Endothelial cell of umbilical vein (primary cell): ENCODE results near the gene CAV1. TPM values are rescaled to one million over a fixed set of nuclear protein-coding genes. Genes with fewer than 3 reads are reported as not detected.

ENCODE experiments used
- BruUV-seq: library from RNA; stranded (reverse); fragments of 400-500 nt; replicated peaks from 2 replicates; lab custom pipeline; 2021; lab: Mats Ljungman, UMichigan
- CTCF ChIA-PET: fragments of 300-600, 350-600 bp; sonication (Branson Sonifier 250); formaldehyde crosslinking; loops from one replicate; lab custom pipeline; 2021; ENCODE audit warnings: antibody characterized with exemption, inconsistent platforms; lab: Charles Lee
- POLR2A ChIA-PET: fragments of 300-600, 350-600 bp; sonication (Branson Sonifier 250); formaldehyde crosslinking; loops from one replicate; lab custom pipeline; 2021; ENCODE audit warnings: antibody characterized with exemption, inconsistent platforms; lab: Charles Lee
- DNase-seq: peaks from one replicate; pipeline ENCODE4 v3.0.0-alpha.2; 2011; ENCODE audit warnings: low read depth, low spot score
- FAIRE-seq: peaks from 2 replicates; lab custom pipeline; 2011; peaks lifted over from hg19 to GRCh38; lab: Jason Lieb, UNC
- H2AFZ ChIP-seq: 2 replicates; pipeline ENCODE4 v1.6.0; 2012; ENCODE audit warnings: low read depth, low read length, control low read depth, inconsistent platforms
- H3K27ac ChIP-seq: 2 replicates; pipeline ENCODE4 v1.5.1; 2011; ENCODE audit warnings: low read depth, mild to moderate bottlenecking, control low read depth, low read length, moderate library complexity; ENCODE audit not compliant: insufficient read depth
- H3K27me3 ChIP-seq, 2 experiments: 2 replicates each; pipeline versions ENCODE4 v1.6.0 to v1.6.1; 2011; ENCODE audit warnings: low read length in 2 of 2, mixed read lengths in 1 of 2; ENCODE audit not compliant: control insufficient read depth in 2 of 2, insufficient read depth in 2 of 2
- H3K36me3 ChIP-seq, 2 experiments: 2 replicates in 1 of 2; 3 replicates in 1 of 2; pipeline ENCODE4 v1.5.1; 2011; ENCODE audit warnings: low read length in 2 of 2, mild to moderate bottlenecking in 1 of 2, moderate library complexity in 1 of 2; ENCODE audit not compliant: control insufficient read depth in 2 of 2, insufficient read depth in 2 of 2; ENCODE audit errors: extremely low read depth in 1 of 2
- H3K4me1 ChIP-seq: 3 replicates; pipeline ENCODE4 v1.5.1; 2011; ENCODE audit warnings: mild to moderate bottlenecking, low read length; ENCODE audit not compliant: control insufficient read depth, insufficient read depth; ENCODE audit errors: extremely low read depth
- H3K4me2 ChIP-seq: 2 replicates; pipeline ENCODE4 v1.6.1; 2011; ENCODE audit warnings: low read length, control low read depth, mixed read lengths; ENCODE audit not compliant: insufficient read depth
- H3K4me3 ChIP-seq, 3 experiments: fragments of 200-600 bp in 1 of 3; sonication (generic), shearing (Covaris generic) in 1 of 3; replicated peaks in 1 of 3; 2 replicates each; pipeline ENCODE4 v1.5.1; 2011 to 2016; ENCODE audit warnings: control low read depth in 3 of 3, low read length in 3 of 3, mild to moderate bottlenecking in 2 of 3, inconsistent platforms in 1 of 3, low read depth in 1 of 3, moderate library complexity in 1 of 3; ENCODE audit not compliant: insufficient read depth in 1 of 3
- H3K79me2 ChIP-seq: 2 replicates; pipeline ENCODE4 v1.6.0; 2012; ENCODE audit warnings: low read length, inconsistent platforms; ENCODE audit not compliant: control insufficient read depth, insufficient read depth
- H3K9ac ChIP-seq: replicated peaks from 2 replicates; pipeline ENCODE3; 2011; ENCODE audit warnings: low read length, control low read depth; ENCODE audit not compliant: insufficient read depth; ENCODE audit errors: extremely low read depth
- H3K9me1 ChIP-seq: replicated peaks from 3 replicates; pipeline ENCODE4 v1.6.0; 2011; ENCODE audit warnings: mild to moderate bottlenecking, low read length; ENCODE audit not compliant: control insufficient read depth, insufficient read depth; ENCODE audit errors: extremely low read depth
- H3K9me3 ChIP-seq: replicated peaks from 2 replicates; pipeline ENCODE4 v1.5.1; 2012; ENCODE audit warnings: low read length, inconsistent platforms; ENCODE audit not compliant: control insufficient read depth, insufficient read depth
- H4K20me1 ChIP-seq: replicated peaks from 2 replicates; pipeline ENCODE3; 2011; ENCODE audit warnings: mild to moderate bottlenecking, low read length; ENCODE audit not compliant: control insufficient read depth, insufficient read depth; ENCODE audit errors: extremely low read depth
- CTCF ChIP-seq, 2 donors: IDR thresholded peaks; 1 replicate in 1 of 2; 2 replicates in 1 of 2; pipeline ENCODE4 v1.5.1; 2011; ENCODE audit warnings: low read length in 2 of 2, mild to moderate bottlenecking in 2 of 2, moderate library complexity in 2 of 2, control low read depth in 1 of 2, inconsistent platforms in 1 of 2, low read depth in 1 of 2; ENCODE audit not compliant: insufficient read depth in 1 of 2; ENCODE audit errors: extremely low read depth in 1 of 2
- EZH2 ChIP-seq: IDR thresholded peaks from 2 replicates; pipeline ENCODE4 v1.6.1; 2012; ENCODE audit warnings: borderline replicate concordance, low read depth, mild to moderate bottlenecking, moderate library complexity, low read length, inconsistent platforms; ENCODE audit not compliant: severe bottlenecking
- FOS ChIP-seq: IDR thresholded peaks from 2 replicates; pipeline ENCODE4 v1.6.1; 2011; ENCODE audit warnings: mild to moderate bottlenecking, low read length, moderate library complexity, borderline replicate concordance; ENCODE audit not compliant: insufficient read depth
- GATA2 ChIP-seq: IDR thresholded peaks from 2 replicates; pipeline ENCODE4 v1.7.0; 2011; ENCODE audit warnings: low read depth, mild to moderate bottlenecking, moderate library complexity, mixed read lengths, low read length; ENCODE audit not compliant: insufficient read length, insufficient read depth
- JUN ChIP-seq: IDR thresholded peaks from 2 replicates; pipeline ENCODE4 v1.6.1; 2011; ENCODE audit warnings: borderline replicate concordance, low read depth; ENCODE audit not compliant: insufficient read length, insufficient read depth
- MAX ChIP-seq: IDR thresholded peaks from 2 replicates; pipeline ENCODE4 v1.6.1; 2011; ENCODE audit not compliant: insufficient read depth, insufficient read length
- MYC ChIP-seq: IDR thresholded peaks from one replicate; pipeline ENCODE4 v1.6.1; 2011; ENCODE audit warnings: mild to moderate bottlenecking, low read depth, low read length
- POLR2A ChIP-seq: IDR thresholded peaks from 2 replicates; pipeline ENCODE4 v1.6.1; 2012; ENCODE audit warnings: low read depth, mild to moderate bottlenecking, control low read depth, low read length
- POLR2AphosphoS5 ChIP-seq: IDR thresholded peaks from 2 replicates; pipeline ENCODE4 v1.6.1; 2012; ENCODE audit warnings: low read depth, mild to moderate bottlenecking, control low read depth, low read length, moderate library complexity; ENCODE audit not compliant: insufficient read depth
- dilution Hi-C: fragments of 300-500 bp; cut with MboI; formaldehyde crosslinking; loops from one replicate; pipeline ENCODE4 v1.15.0; 2019; ENCODE audit warnings: low sequenced_read_pairs; ENCODE audit not compliant: extremely low pct_ligation_motif_present
- intact Hi-C: fragments of 100-400 bp; cut with micrococcal nuclease; formaldehyde crosslinking; loops from one replicate; pipeline ENCODE4 v1.10.0; 2022
- polyA plus RNA-seq, 4 experiments: library from polyadenylated mRNA; depleted of rRNA in 3 of 4; stranded (reverse) in 3 of 4; unstranded in 1 of 4; fragments of >200 nt; gene quantifications; 2 replicates each; pipeline versions ENCODE4 v1.2.1 to v1.2.3, GENCODE V29; 2011 to 2012; ENCODE audit warnings: missing spikeins in 1 of 4
- total RNA-seq: library from RNA; stranded (reverse); gene quantifications from 2 replicates; pipeline ENCODE4 v1.2.3, GENCODE V29; 2021

Gene CAV1
- total and polyA plus RNA-seq, 2 donors (not counting 3 experiments of a cell fraction or from before 2014, with no cell fraction given) = 1,483 to 3,129 TPM

GRCh38 chr7:116549370-116549769 is 24.5 kb downstream of the CAV1 start:
- Histone ChIP-seq H3K36me3 (peaks cover 48 to 64% of the 10 kb centered on the region in 2 experiments), H3K27me3 (no peaks in the 10 kb centered on the region), H3K4me1 (peaks cover 23% of the 10 kb centered on the region), H3K4me2 (no peak overlapping the region), H3K27ac (no peak overlapping the region), H3K4me3 (no peak overlapping the region), H4K20me1 (peaks cover 3% of the 10 kb centered on the region), H3K9ac (no peak overlapping the region), H3K9me3 (no peaks in the 10 kb centered on the region), H3K9me1 (no peaks in the 10 kb centered on the region), H3K79me2 (peaks cover 95% of the 10 kb centered on the region), H2AFZ (no peak overlapping the region)
- no TSS peak for BruUV-seq
- TF ChIP-seq CTCF (IDR thresholded peaks at IDR 0.05; ENCODE audit: extremely low read depth in 1 of 2, insufficient read depth in 1 of 2, low read depth in 1 of 2, low read length in 2 of 2) (no peak), GATA2 (no peak), POLR2A (no peak), EZH2 (no peak), POLR2AphosphoS5 (no peak), FOS (no peak), MYC (no peak), JUN (no peak), MAX (no peak)
- CTCF ChIA-PET = no interaction called here
- POLR2A ChIA-PET = no interaction called here
- FAIRE-seq (no peak), DNase-seq (no peak)
- dilution Hi-C loops = no loop called here
- intact Hi-C loops = no loop called here
